ENCODE data around the gene PLAGL1.

Gene PLAGL1

GRCh38 chr6:143965503-143966171 is 42.4 kb downstream of the PLAGL1 start:
- no peaks in the 10 kb centered on the region for H3K36me3 ChIP-seq (ENCODE audit: insufficient read depth, low read length)
- H3K4me1 ChIP-seq (ENCODE audit: control insufficient read depth, insufficient read depth, low read length, unreplicated experiment): peaks cover 10% of the 10 kb centered on the region
- no peak overlapping the region for H3K4me3 ChIP-seq (ENCODE audit: low read depth, low read length)
- H3K79me2 ChIP-seq (ENCODE audit: control insufficient read depth, insufficient read depth, low read length, unreplicated experiment): no peaks in the 10 kb centered on the region
- 0 out of 2 replicates have a peak, but pooled peaks cover 11% of the 10 kb centered on the region for H3K27me3 ChIP-seq (ENCODE audit: insufficient read depth, low read length)
- no peak overlapping the region for H3K27ac ChIP-seq (ENCODE audit: low read depth, low read length)
- no peak overlapping the region for H2AFZ ChIP-seq (ENCODE audit: low read length, unreplicated experiment)

GRCh38 chr6:143964674-143965081 is 43.4 kb downstream of the PLAGL1 start:
- Histone ChIP-seq H3K27me3 (ENCODE audit: insufficient read depth, low read length) (0 out of 2 replicates have a peak, but pooled peaks cover 11% of the 10 kb centered on the region), H3K4me1 (ENCODE audit: control insufficient read depth, insufficient read depth, low read length, unreplicated experiment) (peaks cover 10% of the 10 kb centered on the region), H3K27ac (ENCODE audit: low read depth, low read length) (no peak overlapping the region), H3K79me2 (ENCODE audit: control insufficient read depth, insufficient read depth, low read length, unreplicated experiment) (no peaks in the 10 kb centered on the region), H3K36me3 (ENCODE audit: insufficient read depth, low read length) (no peaks in the 10 kb centered on the region), H2AFZ (ENCODE audit: low read length, unreplicated experiment) (no peak overlapping the region), H3K4me3 (ENCODE audit: low read depth, low read length) (no peak overlapping the region)

GRCh38 chr6:143963158-143963919 is 44.7 kb downstream of the PLAGL1 start:
- Histone ChIP-seq H3K36me3 (ENCODE audit: insufficient read depth, low read length) (no peaks in the 10 kb centered on the region), H2AFZ (ENCODE audit: low read length, unreplicated experiment) (no peak overlapping the region), H3K4me3 (ENCODE audit: low read depth, low read length) (no peak overlapping the region), H3K4me1 (ENCODE audit: control insufficient read depth, insufficient read depth, low read length, unreplicated experiment) (peaks cover 10% of the 10 kb centered on the region), H3K27ac (ENCODE audit: low read depth, low read length) (no peak overlapping the region), H3K79me2 (ENCODE audit: control insufficient read depth, insufficient read depth, low read length, unreplicated experiment) (no peaks in the 10 kb centered on the region), H3K27me3 (ENCODE audit: insufficient read depth, low read length) (0 out of 2 replicates have a peak, but pooled peaks cover 11% of the 10 kb centered on the region)

- no peaks in the 10 kb centered on the region for H3K79me2 ChIP-seq (ENCODE audit: control insufficient read depth, insufficient read depth, low read length, unreplicated experiment)
- H3K27me3 ChIP-seq (ENCODE audit: insufficient read depth, low read length): 0 out of 2 replicates have a peak, but pooled peaks cover 11% of the 10 kb centered on the region
- no peak overlapping the region for H3K27ac ChIP-seq (ENCODE audit: low read depth, low read length)
- H3K4me3 ChIP-seq (ENCODE audit: low read depth, low read length): no peak overlapping the region
- no peak overlapping the region for H2AFZ ChIP-seq (ENCODE audit: low read length, unreplicated experiment)
- H3K36me3 ChIP-seq (ENCODE audit: insufficient read depth, low read length): no peaks in the 10 kb centered on the region
- H3K4me1 ChIP-seq (ENCODE audit: control insufficient read depth, insufficient read depth, low read length, unreplicated experiment): peaks cover 3% of the 10 kb centered on the region
Observed at GRCh38 chr6:143961886-143962878, 45.9 kb downstream of the PLAGL1 start.

GRCh38 chr6:143961066-143961465 is 47.0 kb downstream of the PLAGL1 start:
- H3K4me3 ChIP-seq (ENCODE audit: low read depth, low read length): no peak overlapping the region
- 0 out of 2 replicates have a peak, but pooled peaks cover 11% of the 10 kb centered on the region for H3K27me3 ChIP-seq (ENCODE audit: insufficient read depth, low read length)
- no peaks in the 10 kb centered on the region for H3K36me3 ChIP-seq (ENCODE audit: insufficient read depth, low read length)
- H3K79me2 ChIP-seq (ENCODE audit: control insufficient read depth, insufficient read depth, low read length, unreplicated experiment): no peaks in the 10 kb centered on the region
- no peak overlapping the region for H2AFZ ChIP-seq (ENCODE audit: low read length, unreplicated experiment)
- peaks cover 2% of the 10 kb centered on the region for H3K4me1 ChIP-seq (ENCODE audit: control insufficient read depth, insufficient read depth, low read length, unreplicated experiment)
- no peak overlapping the region for H3K27ac ChIP-seq (ENCODE audit: low read depth, low read length)

GRCh38 chr6:143959927-143960326 is 48.1 kb downstream of the PLAGL1 start:
- H3K79me2 ChIP-seq (ENCODE audit: control insufficient read depth, insufficient read depth, low read length, unreplicated experiment): no peaks in the 10 kb centered on the region
- no peaks in the 10 kb centered on the region for H3K4me1 ChIP-seq (ENCODE audit: control insufficient read depth, insufficient read depth, low read length, unreplicated experiment)
- H3K4me3 ChIP-seq (ENCODE audit: low read depth, low read length): no peak overlapping the region
- H3K27ac ChIP-seq (ENCODE audit: low read depth, low read length): no peak overlapping the region
- H3K27me3 ChIP-seq (ENCODE audit: insufficient read depth, low read length): 0 out of 2 replicates have a peak, but pooled peaks cover 11% of the 10 kb centered on the region
- no peak overlapping the region for H2AFZ ChIP-seq (ENCODE audit: low read length, unreplicated experiment)
- no peaks in the 10 kb centered on the region for H3K36me3 ChIP-seq (ENCODE audit: insufficient read depth, low read length)

- Histone ChIP-seq H3K36me3 (ENCODE audit: insufficient read depth, low read length) (no peaks in the 10 kb centered on the region), H3K27me3 (ENCODE audit: insufficient read depth, low read length) (0 out of 2 replicates have a peak, but pooled peaks cover 11% of the 10 kb centered on the region), H3K4me1 (ENCODE audit: control insufficient read depth, insufficient read depth, low read length, unreplicated experiment) (no peaks in the 10 kb centered on the region), H3K27ac (ENCODE audit: low read depth, low read length) (no peak overlapping the region), H2AFZ (ENCODE audit: low read length, unreplicated experiment) (no peak overlapping the region), H3K4me3 (ENCODE audit: low read depth, low read length) (no peak overlapping the region), H3K79me2 (ENCODE audit: control insufficient read depth, insufficient read depth, low read length, unreplicated experiment) (no peaks in the 10 kb centered on the region)
Observed at GRCh38 chr6:143958839-143959399, 49.1 kb downstream of the PLAGL1 start.

- Histone ChIP-seq H2AFZ (ENCODE audit: low read length, unreplicated experiment) (no peak overlapping the region), H3K4me1 (ENCODE audit: control insufficient read depth, insufficient read depth, low read length, unreplicated experiment) (no peaks in the 10 kb centered on the region), H3K4me3 (ENCODE audit: low read depth, low read length) (no peak overlapping the region), H3K36me3 (ENCODE audit: insufficient read depth, low read length) (no peaks in the 10 kb centered on the region), H3K27ac (ENCODE audit: low read depth, low read length) (no peak overlapping the region), H3K27me3 (ENCODE audit: insufficient read depth, low read length) (0 out of 2 replicates have a peak, but pooled peaks cover 5% of the 10 kb centered on the region), H3K79me2 (ENCODE audit: control insufficient read depth, insufficient read depth, low read length, unreplicated experiment) (no peaks in the 10 kb centered on the region)
Observed at GRCh38 chr6:143957679-143958274, 50.3 kb downstream of the PLAGL1 start.

- Histone ChIP-seq H2AFZ (ENCODE audit: low read length, unreplicated experiment) (no peak overlapping the region), H3K4me1 (ENCODE audit: control insufficient read depth, insufficient read depth, low read length, unreplicated experiment) (no peaks in the 10 kb centered on the region), H3K27me3 (ENCODE audit: insufficient read depth, low read length) (no peaks in the 10 kb centered on the region), H3K4me3 (ENCODE audit: low read depth, low read length) (no peak overlapping the region), H3K36me3 (ENCODE audit: insufficient read depth, low read length) (no peaks in the 10 kb centered on the region), H3K79me2 (ENCODE audit: control insufficient read depth, insufficient read depth, low read length, unreplicated experiment) (no peaks in the 10 kb centered on the region), H3K27ac (ENCODE audit: low read depth, low read length) (no peak overlapping the region)
Observed at GRCh38 chr6:143955971-143956370, 52.1 kb downstream of the PLAGL1 start.
